CD4-positive, alpha-beta T cell treated with Interleukin-17A for 1 hour (primary cell): ENCODE results near the gene CNBD2.
"Not testable (repeated sequence)": the region's sequence is repeated elsewhere in the genome, so short reads cannot be mapped to it uniquely, and the experiment has no call there.

Experiments used
- DNase-seq: peaks from one replicate; pipeline ENCODE4 v3.0.0-alpha.2; 2020

Gene CNBD2

DNA sequence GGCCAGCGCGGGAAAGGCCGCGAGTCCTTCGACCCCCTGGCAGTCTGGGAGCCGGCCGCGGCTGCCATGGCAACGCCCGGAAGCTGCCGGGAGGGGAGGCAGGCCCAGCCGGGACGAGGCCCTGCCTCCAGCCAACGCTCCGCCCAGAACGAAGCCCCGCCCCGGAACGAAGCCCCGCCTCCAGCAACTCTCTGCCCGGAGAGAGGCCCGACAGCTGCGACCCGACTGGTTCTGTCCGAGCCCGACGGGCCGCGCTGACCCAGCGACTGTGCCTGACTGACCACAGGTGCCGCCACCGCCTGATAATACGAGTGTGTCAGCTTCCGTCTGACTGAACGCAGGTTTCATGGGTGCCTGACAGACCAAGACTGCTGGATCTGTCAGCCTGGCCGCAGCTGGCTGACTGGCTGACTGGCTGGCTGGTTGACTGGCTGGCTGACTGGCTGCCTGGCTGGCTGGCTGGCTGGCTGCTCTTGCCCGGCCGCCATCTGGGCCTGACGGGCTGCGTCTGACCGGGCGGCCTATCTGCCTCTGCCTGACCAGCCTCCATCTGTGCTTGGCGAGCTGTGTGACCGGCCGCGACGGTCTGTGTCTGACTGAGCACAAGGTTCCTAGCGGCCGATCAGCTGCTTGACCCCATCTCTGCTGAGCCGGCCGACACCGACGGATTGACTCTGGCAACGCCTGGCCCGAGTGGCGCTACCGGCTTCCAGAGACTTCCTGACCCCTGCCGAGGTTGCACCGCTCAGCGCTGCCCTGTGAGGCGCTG lies 96.5 kb downstream of the CNBD2 start:
- peak; percentile 94 for DNase-seq

DNA sequence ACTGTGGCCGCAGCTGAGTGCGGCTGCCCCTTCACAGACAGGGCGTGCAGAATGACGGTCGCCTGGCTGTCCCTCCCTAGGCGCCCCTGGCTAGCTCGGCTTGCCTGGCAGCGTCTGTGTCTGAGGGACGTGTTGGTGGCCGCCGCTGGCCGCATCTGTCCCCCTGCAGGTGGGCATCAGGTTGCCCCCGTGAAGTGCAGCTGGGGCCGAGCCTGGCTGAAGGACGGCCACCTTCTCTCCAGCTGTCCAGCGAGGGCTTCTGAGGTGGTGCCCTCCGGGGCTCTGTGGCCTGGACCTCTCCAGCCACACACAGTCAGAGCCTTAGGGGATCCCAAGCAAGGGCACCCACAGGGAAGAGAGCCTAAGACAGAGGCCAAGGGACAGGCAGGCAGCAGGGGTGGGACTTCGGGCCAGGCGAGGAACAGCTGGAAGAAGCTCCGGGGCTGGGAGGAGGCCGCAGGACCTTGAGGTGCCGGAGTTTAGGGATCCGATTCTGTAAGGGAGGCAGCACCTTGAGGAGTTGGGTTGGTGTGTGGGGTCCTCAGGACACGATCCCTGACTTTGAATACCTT lies 97.1 kb downstream of the CNBD2 start:
- no peak for DNase-seq

DNA sequence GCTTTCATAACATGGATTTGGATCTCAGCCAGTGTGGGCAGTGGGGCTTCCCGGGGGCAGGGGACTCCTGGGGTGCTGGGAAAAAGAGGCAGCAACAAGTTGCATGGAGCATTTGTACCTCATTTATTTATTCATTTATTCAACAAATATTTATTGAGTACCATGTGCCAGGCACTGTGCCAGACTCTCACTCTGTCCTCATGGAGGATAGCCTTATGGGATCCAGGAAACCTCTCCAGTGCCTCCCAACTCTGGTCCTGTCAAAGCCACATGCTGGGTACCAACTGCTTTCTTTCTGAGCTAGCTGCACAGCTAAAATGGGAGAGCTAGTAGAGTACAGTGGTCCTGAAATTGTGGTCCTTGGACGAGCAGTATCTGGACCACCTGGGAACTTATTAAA lies 98.4 kb downstream of the CNBD2 start:
- no peak for DNase-seq

DNA sequence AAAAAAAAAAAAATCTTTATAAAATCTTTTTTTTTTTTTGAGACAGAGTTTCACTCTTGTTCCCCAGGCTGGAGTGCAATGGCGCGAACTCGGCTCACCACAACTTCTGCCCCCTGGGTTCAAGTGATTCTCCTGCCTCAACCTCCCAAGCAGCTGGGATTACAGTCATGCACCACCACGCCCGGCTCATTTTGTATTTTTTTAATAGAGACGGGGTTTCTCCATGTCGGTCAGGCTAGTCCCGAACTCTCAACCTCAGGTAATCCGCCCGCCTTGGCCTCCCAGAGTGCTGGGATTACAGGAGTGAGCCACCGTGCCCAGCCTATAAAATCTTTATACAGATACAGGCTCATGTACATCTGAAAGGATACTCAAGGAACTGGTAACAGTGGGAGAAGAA lies 100.1 kb downstream of the CNBD2 start:
- not testable (repeated sequence) for DNase-seq

DNA sequence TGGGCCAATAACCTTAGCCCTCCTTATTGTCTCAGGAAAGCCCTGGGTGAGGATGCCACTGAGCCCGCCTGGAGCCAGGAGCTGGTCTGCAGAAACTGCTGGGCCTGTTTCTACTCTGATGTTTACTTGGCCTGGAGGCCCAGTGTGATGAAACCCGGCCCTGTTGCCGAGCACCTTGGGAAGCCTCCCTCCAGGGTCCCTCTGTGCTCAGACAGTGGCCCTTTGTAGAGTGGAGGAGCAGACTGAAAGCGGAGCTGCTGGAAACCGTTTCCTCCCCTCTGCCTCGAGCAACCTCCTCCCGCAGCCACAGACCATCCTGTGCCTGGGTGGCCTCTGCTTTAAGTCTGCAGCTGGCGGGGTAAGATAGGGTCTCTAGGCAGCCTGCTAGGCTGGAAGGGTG lies 102.1 kb downstream of the CNBD2 start:
- no peak for DNase-seq

DNA sequence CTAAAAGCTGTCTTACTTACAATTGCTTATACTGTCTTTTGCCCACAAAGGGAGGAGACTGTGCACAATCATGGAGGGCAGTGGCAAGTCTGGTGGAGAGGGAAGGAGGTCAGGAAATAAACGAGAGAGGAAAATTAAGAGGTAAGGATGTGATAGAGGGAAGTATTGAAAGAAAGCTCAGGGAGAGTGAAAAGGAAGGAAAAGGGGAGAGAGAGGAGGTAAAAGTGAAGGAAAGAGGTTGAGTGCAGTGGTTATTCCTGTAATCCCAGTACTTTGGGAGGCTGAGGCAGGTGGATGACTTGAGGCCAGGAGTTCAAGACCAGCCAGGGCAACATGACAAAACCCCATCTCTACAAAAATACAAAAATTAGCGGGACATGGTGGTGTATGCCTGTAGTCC lies 103.5 kb downstream of the CNBD2 start:
- no peak for DNase-seq

DNA sequence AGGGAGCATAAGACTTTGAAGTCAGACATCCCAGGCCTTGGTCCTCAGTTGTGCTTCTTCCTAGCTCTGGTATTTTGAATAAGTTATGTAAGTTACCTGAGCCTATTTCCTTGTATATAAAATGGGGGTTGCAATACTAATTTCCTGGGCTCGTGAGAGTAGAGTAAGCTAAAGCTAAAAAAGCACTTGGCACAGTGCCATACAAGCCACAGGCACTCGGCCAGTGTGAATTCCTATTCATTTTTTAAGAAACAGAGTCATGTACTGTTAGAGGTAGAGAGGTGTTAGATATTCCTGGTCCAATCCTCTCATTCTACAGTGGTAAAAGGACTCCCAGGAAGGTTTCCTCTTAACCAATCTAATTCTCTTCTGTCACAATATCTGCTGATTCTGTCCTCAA lies 106.6 kb downstream of the CNBD2 start:
- no peak for DNase-seq

DNA sequence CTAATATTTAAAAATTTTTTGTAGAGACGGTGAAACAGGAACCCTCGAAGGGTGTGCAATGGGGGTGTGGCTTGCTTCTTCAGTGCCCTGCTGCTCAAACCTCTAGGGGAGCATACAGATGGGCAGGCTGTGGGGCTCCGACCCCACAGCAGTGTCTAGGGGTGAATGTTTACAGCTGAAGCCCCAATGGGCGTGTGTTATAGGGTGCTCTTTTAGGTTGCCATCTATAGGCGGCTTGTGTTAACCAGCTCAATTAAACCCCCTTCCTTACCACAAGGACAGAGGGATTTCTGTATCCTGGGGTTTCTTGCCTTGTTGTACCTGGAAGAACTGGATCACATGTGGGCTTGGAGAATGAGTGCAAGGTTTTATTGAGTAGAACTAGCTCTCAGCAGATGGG lies 109.4 kb downstream of the CNBD2 start:
- DNase-seq, result not testable (repeated sequence)

DNA sequence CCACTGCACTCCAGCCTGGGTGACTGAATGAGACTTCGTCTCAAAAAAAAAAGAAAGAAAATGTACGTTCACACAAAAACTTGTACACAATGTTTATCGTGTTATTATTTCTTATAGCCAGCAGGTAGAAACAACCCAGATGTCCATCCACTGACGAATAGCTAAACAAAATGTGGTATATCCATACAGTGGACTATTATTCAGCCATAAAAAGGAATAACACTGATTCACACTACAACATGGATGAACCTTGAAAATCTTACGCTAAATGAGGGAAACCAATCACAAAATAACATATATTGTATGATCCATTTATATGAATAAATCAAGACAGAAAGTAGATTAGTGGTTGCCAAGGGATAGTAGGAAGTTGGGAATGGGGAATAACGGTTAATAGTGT lies 111.1 kb downstream of the CNBD2 start:
- no peak for DNase-seq

DNA sequence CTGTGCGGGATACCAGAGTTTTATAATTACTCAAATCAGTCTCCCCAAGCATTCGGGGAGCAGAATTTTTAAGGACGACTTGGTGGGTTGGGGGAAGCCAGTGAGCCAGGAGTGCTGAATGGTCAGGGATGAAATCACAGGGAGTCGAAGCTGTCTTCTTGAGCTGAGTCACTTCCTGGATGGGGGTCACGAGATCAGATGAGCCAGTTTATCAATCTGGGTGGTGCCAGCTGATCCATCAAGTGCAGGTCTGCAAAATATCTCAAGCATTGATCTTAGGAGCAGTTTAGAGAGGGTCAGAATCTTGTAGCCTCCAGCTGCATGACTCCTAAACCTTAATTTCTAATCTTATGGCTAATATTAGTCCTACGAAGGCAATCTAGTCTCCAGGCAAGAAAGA lies 111.6 kb downstream of the CNBD2 start:
- DNase-seq, result not testable (repeated sequence)
